Measurements from ENCODE around the gene ITPK1.

Gene ITPK1

DNA sequence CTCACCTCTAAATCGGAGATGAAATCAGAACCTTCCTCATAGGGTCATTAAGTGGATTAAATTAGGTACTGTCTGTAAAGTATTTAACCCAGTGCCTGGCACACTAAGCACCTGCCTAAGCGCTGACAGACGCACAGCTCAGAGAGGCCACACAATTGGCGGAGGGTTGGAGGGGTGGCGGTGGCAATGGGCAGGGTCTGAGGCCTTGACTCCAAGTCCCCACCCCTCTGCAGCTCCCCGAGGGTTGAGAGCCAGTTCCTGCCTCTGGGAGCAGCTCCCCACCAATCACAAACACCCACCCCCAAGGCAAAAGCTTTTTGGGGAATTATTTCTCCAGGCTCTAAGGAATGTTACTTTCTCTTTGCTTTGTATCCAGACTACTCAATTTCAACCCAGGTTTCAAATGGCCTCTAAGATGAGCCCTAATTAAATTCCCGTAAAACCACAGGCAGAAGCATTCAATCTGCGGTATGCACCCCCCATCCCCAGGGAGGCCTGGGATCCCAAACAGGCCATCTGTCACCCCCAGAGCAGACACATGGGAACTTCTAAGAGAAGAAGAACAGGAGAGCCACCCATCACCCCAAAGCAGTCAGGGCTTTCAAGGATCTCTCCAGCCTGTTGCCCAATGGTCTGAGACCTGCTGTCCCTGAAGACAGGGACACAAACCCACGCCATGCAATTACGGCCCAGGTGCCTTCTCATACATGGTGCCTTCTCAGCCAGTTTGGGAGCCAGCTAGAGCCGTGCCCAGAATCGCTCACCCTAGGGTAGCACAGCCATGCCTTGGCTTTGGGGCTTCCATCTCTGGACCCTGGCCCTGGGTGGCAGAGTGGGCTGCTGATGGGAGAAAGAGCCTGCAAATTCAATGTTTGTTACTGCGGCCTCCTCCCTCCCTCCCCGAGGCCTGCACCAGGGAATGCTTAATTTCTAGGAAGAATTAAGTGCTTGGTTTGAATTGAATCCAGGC lies 126.7 kb downstream of the ITPK1 start:
- Histone ChIP-seq H3K27me3 (ENCODE audit: low read depth, low read length) (no peaks in the 10 kb centered on the region), H3K27ac (ENCODE audit: low read length) (no peak overlapping the region), H3K9me3 (ENCODE audit: control insufficient read depth in 1 of 2, low read length in 2 of 2) (no peaks in the 10 kb centered on the region), H3K4me1 (ENCODE audit: control insufficient read depth in 1 of 2, insufficient read depth in 2 of 2, low read length in 2 of 2) (peaks cover 8 to 29% of the 10 kb centered on the region in 2 donors), H3K4me3 (ENCODE audit: low read depth in 1 of 2, low read length in 2 of 2) (no peak overlapping the region), H3K36me3 (ENCODE audit: control insufficient read depth in 1 of 2, insufficient read depth in 2 of 2, low read length in 2 of 2) (peaks cover 0 to 8% of the 10 kb centered on the region in 2 donors)

DNA sequence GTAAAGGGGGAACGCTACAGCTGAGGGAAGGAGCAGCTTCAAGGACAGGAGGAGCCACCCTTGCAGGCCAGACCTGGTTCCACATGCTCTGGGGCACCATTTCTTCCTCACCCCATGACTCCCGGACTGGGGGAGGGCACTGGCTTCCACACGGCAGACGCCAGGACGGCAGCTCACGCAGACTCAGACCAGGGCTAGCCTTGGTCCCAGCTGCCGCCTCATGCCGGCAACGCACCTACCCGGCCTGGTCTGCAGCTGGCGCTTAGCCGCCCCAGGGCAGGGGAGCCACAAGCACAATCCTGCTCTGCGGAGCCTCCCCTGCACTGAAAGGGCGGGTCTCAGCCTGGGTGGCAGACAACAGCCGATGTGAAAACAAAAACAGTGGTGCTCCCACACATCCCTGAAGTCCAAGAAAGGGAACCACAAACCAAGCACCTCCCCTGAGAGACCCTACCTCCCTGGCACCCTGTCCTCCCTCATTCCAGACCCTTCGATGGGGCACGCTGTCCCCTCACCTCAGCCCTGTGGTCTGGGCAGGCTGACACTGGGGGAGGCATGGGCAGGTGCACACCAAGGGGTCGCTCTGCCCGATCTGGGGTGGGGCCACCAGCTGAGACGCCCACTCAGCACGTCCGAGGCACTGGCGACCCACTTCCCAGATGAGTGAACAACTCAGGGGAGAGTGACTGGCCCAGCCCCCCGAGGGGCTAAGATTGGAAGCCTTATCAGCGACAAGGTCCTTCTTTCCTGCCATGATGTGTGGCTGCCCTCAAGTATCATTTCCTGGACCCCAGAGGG lies 127.8 kb downstream of the ITPK1 start:
- Histone ChIP-seq H3K36me3 (ENCODE audit: control insufficient read depth in 1 of 2, insufficient read depth in 2 of 2, low read length in 2 of 2) (no peaks in the 10 kb centered on the region), H3K9me3 (ENCODE audit: control insufficient read depth in 1 of 2, low read length in 2 of 2) (no peaks in the 10 kb centered on the region), H3K4me1 (ENCODE audit: control insufficient read depth in 1 of 2, insufficient read depth in 2 of 2, low read length in 2 of 2) (peaks cover 8 to 28% of the 10 kb centered on the region in 2 donors), H3K4me3 (ENCODE audit: low read depth in 1 of 2, low read length in 2 of 2) (no peak overlapping the region), H3K27ac (ENCODE audit: low read length) (no peak overlapping the region), H3K27me3 (ENCODE audit: low read depth, low read length) (no peaks in the 10 kb centered on the region)

DNA sequence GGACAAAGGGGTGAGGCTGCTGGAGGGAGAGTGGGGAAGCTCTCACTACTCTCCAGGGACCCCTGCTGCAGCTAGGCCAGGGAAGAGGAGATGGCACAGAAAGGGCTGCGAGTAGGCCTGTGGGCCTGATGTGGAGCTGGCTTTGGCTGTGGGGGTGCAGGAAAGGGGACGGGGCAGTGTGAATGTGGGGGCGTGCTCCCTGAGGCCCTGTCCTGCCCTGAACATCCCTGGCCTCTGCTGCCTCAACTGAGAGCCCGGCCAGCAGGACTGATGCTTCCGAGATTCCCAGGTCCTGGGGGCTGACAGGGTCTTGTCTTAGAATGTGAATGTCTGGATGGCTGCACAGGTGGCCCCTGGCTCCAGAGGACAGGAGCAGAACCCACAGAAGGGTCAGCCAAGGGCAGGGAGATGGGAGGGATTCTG lies 128.6 kb downstream of the ITPK1 start:
- peaks cover 0 to 3% of the 10 kb centered on the region in 2 donors for H3K9me3 ChIP-seq (ENCODE audit: control insufficient read depth in 1 of 2, low read length in 2 of 2)
- H3K36me3 ChIP-seq (ENCODE audit: control insufficient read depth in 1 of 2, insufficient read depth in 2 of 2, low read length in 2 of 2), result no peaks in the 10 kb centered on the region
- H3K4me1 ChIP-seq (ENCODE audit: control insufficient read depth in 1 of 2, insufficient read depth in 2 of 2, low read length in 2 of 2), result peaks cover 8 to 25% of the 10 kb centered on the region in 2 donors
- no peaks in the 10 kb centered on the region for H3K27me3 ChIP-seq (ENCODE audit: low read depth, low read length)
- no peak overlapping the region for H3K27ac ChIP-seq (ENCODE audit: low read length)
- H3K4me3 ChIP-seq (ENCODE audit: low read depth in 1 of 2, low read length in 2 of 2), result no peak overlapping the region

DNA sequence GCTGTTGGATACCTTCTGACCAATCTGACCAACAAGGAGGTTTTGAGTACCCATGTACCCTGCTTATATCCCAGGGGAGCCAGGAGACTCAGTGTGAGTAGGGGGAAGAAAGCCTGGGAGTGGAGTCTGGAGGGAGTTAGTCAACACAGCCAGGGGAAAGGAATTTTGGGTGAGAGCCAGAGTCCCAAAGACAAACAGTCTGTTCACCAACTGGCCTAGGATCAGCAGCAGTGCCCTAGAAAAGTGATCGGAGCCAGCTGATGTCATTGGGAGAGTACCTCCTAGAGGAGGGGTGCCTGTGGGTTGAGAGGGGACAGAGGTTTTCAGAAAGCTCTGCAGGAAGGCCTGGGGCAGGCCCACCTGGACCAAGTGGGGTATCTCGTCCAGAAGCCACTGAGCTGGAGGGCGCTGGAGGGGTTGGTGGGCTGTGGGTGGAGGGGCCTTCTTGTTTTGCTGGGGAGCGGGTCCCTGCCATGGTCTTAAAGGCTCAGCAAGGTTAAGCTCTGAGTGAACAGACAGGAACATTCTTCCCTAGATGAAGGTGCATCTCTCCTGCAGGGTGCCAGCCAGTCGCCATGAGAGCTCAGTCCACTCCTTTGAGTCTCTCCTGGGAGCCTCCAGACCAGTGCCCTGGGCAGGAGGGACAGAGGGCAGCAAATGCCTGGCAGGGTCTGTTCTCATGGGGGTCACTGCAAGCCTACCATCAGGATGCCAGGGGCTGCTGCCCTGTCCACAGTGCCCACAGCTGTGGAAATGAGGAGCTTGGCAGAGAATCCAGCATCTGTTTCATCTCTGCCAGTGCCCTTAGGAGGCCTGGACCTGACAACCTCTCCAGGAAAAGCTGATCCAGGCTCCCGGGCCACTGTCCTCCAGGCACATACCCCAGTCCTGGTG lies 129.2 kb downstream of the ITPK1 start:
- H3K4me1 ChIP-seq (ENCODE audit: control insufficient read depth in 1 of 2, insufficient read depth in 2 of 2, low read length in 2 of 2), result peaks cover 8 to 25% of the 10 kb centered on the region in 2 donors
- no peaks in the 10 kb centered on the region for H3K36me3 ChIP-seq (ENCODE audit: control insufficient read depth in 1 of 2, insufficient read depth in 2 of 2, low read length in 2 of 2)
- H3K9me3 ChIP-seq (ENCODE audit: control insufficient read depth in 1 of 2, low read length in 2 of 2), result peaks cover 0 to 3% of the 10 kb centered on the region in 2 donors
- H3K27ac ChIP-seq (ENCODE audit: low read length), result no peak overlapping the region
- H3K4me3 ChIP-seq (ENCODE audit: low read depth in 1 of 2, low read length in 2 of 2), result no peak overlapping the region
- no peaks in the 10 kb centered on the region for H3K27me3 ChIP-seq (ENCODE audit: low read depth, low read length)

DNA sequence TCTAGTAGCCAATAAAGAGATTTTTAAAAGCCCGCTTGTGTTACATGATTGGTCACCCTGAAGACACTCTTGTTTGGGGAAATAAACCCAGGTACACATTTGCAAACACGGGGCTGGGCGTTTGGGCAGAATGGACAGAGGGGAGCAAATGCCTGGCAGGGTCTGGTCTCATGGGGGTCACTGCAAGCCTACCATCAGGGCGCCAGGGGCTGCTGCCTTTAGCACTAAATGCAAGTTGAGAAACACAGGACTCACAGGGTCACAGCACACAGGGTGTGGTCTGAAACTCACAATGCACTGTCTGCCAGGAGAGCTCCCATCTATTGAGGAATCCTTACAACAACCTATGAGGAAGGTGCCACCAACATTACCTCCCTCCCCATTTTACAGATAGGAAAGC lies 130.2 kb downstream of the ITPK1 start:
- no peaks in the 10 kb centered on the region for H3K36me3 ChIP-seq (ENCODE audit: control insufficient read depth in 1 of 2, insufficient read depth in 2 of 2, low read length in 2 of 2)
- no peaks in the 10 kb centered on the region for H3K27me3 ChIP-seq (ENCODE audit: low read depth, low read length)
- H3K27ac ChIP-seq (ENCODE audit: low read length), result no peak overlapping the region
- peaks cover 0 to 3% of the 10 kb centered on the region in 2 donors for H3K9me3 ChIP-seq (ENCODE audit: control insufficient read depth in 1 of 2, low read length in 2 of 2)
- peaks cover 8 to 25% of the 10 kb centered on the region in 2 donors for H3K4me1 ChIP-seq (ENCODE audit: control insufficient read depth in 1 of 2, insufficient read depth in 2 of 2, low read length in 2 of 2)
- no peak overlapping the region for H3K4me3 ChIP-seq (ENCODE audit: low read depth in 1 of 2, low read length in 2 of 2)

DNA sequence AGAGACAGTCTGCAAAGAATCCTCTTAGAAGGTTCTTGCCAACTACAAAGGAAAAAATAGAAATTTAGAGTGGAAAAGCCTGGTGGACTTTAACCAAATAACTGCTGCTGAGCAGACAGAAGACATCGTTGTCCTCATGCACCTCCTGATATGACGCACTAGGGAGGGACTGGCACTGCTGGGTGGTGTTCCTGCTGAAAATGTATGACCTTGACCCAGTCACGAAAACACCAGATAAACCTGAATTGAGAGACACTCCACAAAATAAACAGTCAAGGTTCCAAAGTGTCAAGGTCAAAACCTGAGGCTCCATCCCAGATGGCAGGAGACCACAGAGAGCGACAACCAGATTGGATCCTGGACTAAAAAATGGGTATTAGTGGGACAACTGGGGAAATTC lies 130.8 kb downstream of the ITPK1 start:
- H3K27me3 ChIP-seq (ENCODE audit: low read depth, low read length), result no peaks in the 10 kb centered on the region
- H3K9me3 ChIP-seq (ENCODE audit: control insufficient read depth in 1 of 2, low read length in 2 of 2), result peaks cover 0 to 3% of the 10 kb centered on the region in 2 donors
- no peaks in the 10 kb centered on the region for H3K36me3 ChIP-seq (ENCODE audit: control insufficient read depth in 1 of 2, insufficient read depth in 2 of 2, low read length in 2 of 2)
- no peak overlapping the region for H3K27ac ChIP-seq (ENCODE audit: low read length)
- no peak overlapping the region for H3K4me3 ChIP-seq (ENCODE audit: low read depth in 1 of 2, low read length in 2 of 2)
- H3K4me1 ChIP-seq (ENCODE audit: control insufficient read depth in 1 of 2, insufficient read depth in 2 of 2, low read length in 2 of 2), result peaks cover 8 to 25% of the 10 kb centered on the region in 2 donors

DNA sequence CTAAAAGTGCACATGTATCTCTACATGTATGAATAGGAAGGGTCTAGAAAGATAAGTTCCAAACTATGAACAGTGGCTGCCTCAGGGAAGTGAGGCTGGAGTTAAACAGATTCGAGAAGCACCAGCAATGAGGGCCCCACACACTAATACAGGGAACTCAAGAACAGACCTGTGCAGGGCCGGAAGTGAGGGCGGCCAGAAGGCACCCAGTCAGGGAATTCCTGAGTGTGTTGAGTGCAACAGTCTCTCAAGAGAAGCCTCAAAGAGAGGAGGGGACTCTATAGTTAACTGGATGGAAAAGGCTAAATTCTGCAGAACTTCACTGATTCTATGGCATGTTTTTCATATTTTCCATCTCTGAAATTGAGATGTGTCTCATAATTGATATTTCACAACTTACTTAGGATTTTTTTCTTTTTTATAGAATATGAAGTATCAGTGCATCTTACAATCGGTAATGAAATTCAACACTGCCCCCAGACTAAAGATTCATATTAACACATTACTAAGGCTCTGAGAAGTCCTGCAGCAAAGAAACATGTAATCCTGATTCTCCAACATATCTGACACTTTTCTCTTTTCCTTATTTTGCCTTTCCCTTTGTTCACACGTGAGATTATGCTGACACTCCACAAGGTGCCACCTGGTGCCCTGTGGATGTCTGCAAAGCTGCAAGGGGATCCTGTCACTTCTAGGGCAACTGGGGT lies 131.5 kb downstream of the ITPK1 start:
- no peak overlapping the region for H3K27ac ChIP-seq (ENCODE audit: low read length)
- H3K4me3 ChIP-seq (ENCODE audit: low read depth in 1 of 2, low read length in 2 of 2), result no peak overlapping the region
- peaks cover 8 to 25% of the 10 kb centered on the region in 2 donors for H3K4me1 ChIP-seq (ENCODE audit: control insufficient read depth in 1 of 2, insufficient read depth in 2 of 2, low read length in 2 of 2)
- peaks cover 0 to 3% of the 10 kb centered on the region in 2 donors for H3K9me3 ChIP-seq (ENCODE audit: control insufficient read depth in 1 of 2, low read length in 2 of 2)
- H3K27me3 ChIP-seq (ENCODE audit: low read depth, low read length), result no peaks in the 10 kb centered on the region
- no peaks in the 10 kb centered on the region for H3K36me3 ChIP-seq (ENCODE audit: control insufficient read depth in 1 of 2, insufficient read depth in 2 of 2, low read length in 2 of 2)

DNA sequence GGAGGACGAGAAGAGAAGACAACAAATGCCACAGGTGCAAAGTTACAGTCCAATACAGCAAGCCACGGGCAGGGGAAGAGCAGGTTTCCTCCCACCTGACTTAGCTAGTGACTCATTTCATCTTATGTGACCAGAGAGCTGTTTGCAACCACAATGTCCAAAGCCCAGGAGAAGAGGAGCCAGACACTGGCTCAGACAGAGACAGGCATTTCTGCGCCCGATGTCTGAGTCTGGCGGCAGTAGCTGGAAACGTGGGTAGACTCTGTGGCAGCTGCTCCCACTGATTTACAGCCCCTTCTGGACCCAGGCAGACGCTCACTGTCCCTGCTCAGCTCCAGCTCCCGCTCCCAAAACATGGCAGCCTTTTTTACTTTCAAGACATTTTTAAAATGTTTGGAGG lies 132.8 kb downstream of the ITPK1 start:
- Histone ChIP-seq H3K36me3 (ENCODE audit: control insufficient read depth in 1 of 2, insufficient read depth in 2 of 2, low read length in 2 of 2) (peaks cover 0 to 11% of the 10 kb centered on the region in 2 donors), H3K4me1 (ENCODE audit: control insufficient read depth in 1 of 2, insufficient read depth in 2 of 2, low read length in 2 of 2) (peaks cover 8 to 23% of the 10 kb centered on the region in 2 donors), H3K4me3 (ENCODE audit: low read depth in 1 of 2, low read length in 2 of 2) (no peak overlapping the region), H3K27me3 (ENCODE audit: low read depth, low read length) (no peaks in the 10 kb centered on the region), H3K9me3 (ENCODE audit: control insufficient read depth in 1 of 2, low read length in 2 of 2) (peaks cover 2 to 9% of the 10 kb centered on the region in 2 donors), H3K27ac (ENCODE audit: low read length) (no peak overlapping the region)

DNA sequence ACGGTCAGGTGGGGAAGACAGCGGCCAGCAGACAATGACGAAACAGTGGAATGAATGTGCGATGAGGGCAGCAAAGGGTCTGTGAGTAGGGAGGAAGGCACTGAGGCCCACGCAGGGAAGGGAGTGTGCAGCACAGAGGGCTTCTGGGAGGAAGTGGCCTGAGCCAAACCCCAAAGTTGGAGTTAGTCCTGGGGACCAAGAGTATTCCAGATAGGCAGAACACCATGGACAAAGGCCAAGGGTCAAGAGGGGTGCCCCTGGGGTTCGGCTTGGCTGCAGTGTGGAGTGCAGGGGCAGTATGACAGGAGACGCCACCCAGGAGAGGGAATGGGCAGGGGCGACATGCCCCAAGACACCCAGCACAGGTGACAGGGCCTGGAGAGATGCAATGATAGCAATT lies 134.0 kb downstream of the ITPK1 start:
- Histone ChIP-seq H3K36me3 (ENCODE audit: control insufficient read depth in 1 of 2, insufficient read depth in 2 of 2, low read length in 2 of 2) (peaks cover 0 to 15% of the 10 kb centered on the region in 2 donors), H3K4me3 (ENCODE audit: low read depth in 1 of 2, low read length in 2 of 2) (no peak overlapping the region), H3K27me3 (ENCODE audit: low read depth, low read length) (no peaks in the 10 kb centered on the region), H3K9me3 (ENCODE audit: control insufficient read depth in 1 of 2, low read length in 2 of 2) (peaks cover 2 to 9% of the 10 kb centered on the region in 2 donors), H3K27ac (ENCODE audit: low read length) (no peak overlapping the region), H3K4me1 (ENCODE audit: control insufficient read depth in 1 of 2, insufficient read depth in 2 of 2, low read length in 2 of 2) (peaks cover 6 to 11% of the 10 kb centered on the region in 2 donors)

DNA sequence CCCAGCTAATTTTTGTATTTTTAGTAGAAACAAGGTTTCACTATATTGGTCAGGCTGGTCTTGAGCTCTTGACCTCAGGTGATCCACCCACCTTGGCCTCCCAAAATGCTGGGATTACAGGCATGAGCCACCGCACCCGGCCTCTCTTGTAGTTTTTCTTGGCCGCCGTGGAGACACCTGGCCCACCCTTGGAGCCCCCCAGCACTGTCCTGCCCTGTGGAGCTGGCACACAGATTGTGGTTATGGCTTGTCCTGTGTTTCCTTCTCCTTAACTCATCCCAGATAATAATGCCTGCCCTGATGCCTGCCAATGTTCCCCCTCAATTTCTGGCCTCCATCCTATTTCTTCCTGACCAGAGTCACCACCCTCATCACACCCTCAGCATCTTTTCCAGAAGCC lies 134.9 kb downstream of the ITPK1 start:
- peaks cover 0 to 3% of the 10 kb centered on the region in 2 donors for H3K4me1 ChIP-seq (ENCODE audit: control insufficient read depth in 1 of 2, insufficient read depth in 2 of 2, low read length in 2 of 2)
- H3K27ac ChIP-seq (ENCODE audit: low read length), result no peak overlapping the region
- no peak overlapping the region for H3K4me3 ChIP-seq (ENCODE audit: low read depth in 1 of 2, low read length in 2 of 2)
- H3K36me3 ChIP-seq (ENCODE audit: control insufficient read depth in 1 of 2, insufficient read depth in 2 of 2, low read length in 2 of 2), result peaks cover 0 to 22% of the 10 kb centered on the region in 2 donors
- H3K27me3 ChIP-seq (ENCODE audit: low read depth, low read length), result no peaks in the 10 kb centered on the region
- H3K9me3 ChIP-seq (ENCODE audit: control insufficient read depth in 1 of 2, low read length in 2 of 2), result peaks cover 2 to 12% of the 10 kb centered on the region in 2 donors

Measured in muscle layer of duodenum (tissue), 2 donors.